HG03064 (cell line): ENCODE data around the gene CAMK2G.

Experiments
- ATAC-seq: cut with Tn5 transposase; IDR thresholded peaks from one replicate; pipeline ENCODE4 v1.9.1; 2021; ENCODE audit warnings: low read depth; ENCODE audit not compliant: unreplicated experiment

The CAMK2G gene

DNA sequence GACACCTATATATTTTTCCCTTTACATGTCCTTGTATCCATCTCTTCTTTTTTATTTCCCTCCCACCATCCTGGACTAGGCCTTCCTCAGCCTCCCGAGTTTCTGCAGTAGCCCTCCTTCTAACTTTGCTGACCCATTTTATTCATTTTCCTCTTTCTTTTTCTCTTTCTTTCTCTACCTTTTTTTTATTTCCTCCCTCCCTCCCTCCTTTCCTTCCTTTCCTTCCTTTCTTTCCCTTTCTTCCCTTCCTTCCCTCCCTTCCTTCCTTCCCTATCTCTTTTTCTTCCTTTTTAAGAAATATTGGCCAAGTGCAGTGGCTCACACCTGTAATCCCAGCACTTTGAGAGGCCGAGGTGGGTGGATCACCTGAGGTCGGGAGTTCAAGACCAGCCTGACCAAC lies 9.7 kb upstream of the CAMK2G start:
- ATAC-seq = no peak

DNA sequence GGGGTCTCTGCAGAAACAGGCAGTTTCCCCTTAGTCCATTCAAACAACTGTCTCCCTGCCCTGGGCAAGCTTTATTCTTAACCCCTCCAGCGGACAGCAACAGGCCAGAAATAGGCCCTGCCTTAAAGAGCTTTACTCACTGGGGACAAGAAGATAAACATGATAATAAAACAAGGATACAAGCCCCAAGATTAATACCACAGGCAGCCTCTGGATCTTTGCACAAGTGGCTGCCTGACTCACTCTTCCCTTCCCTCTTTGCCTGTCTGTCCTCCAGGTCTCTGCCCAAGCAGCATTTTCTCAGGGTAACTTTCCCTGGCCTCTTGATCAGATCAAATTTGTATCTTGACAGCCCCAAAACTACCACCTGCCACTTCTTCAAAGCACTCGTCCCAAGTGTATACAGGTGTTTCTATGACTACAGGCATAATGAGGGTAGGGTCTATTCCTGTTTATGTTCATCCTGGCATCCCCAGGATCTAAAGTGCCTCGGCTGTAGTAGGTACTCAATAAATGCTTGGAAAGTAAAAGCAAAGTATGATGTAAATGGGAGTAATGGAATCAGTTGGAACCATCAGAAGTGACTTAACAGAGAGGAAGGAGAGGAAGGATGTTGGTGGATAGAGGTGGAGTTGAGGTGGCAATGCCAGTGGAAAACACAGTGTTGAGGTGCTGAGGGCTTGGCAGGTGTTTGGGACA lies 7.0 kb upstream of the CAMK2G start:
- ATAC-seq = no peak

DNA sequence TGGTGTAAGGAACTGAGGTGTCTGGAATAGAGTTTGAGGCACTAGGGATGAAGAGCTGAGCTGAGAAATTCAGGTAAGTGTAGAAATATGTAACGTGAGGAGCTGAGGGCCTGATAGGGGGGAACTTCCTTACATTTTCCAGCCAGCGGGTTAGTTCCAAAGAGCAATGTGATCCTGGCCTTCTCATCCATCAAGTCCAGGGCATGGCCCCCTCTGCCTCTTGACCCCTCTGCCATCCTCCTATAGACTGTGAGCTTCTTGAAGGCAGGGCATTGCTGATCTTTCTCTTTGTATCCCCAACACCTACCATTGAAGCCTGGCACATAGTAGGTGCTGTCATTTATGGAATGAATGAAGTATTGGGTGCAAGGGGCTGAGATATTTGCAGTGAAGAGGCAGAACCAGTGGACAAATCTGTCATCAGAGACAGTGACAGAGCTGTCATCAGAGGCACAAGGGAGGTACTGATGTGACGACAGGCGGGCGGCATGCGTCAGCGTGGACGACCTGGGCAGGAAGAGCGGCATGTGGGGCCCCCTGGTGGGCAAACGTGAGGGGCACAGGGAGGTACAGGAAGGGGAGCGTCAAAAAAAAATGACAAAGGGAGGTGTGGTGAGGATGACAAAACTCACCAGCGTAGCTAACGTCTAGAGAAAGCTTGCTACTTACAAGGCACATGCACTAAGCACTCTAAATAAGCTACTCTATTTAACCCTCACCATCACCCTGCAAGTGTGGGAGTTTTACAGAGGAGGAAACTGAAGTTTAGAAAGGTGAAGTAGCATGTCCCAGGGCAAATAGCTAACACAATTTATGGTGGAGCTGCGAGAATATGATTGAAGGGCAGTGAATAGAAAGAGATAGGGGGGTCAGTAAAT lies 5.2 kb upstream of the CAMK2G start:
- ATAC-seq = peak; percentile 81

DNA sequence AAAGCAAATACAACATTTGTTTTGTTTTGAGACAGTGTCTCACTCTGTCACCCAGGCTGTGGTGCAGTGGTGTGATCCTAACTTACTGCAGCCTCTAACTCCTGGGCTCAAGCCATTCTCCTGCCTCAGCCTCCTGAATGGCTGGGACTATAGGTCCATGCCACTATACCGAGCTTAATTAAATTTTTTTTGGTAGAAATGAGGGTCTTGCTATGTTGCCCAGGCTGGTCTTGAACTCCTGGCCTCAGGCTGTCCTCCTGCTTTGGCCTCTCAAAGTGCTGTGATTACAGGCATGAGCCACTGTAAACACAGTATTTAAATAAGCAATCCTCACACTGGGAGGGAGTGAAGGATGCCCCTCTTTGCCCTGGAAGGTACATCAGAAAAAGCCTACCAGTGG lies 4.0 kb upstream of the CAMK2G start:
- ATAC-seq = no peak

DNA sequence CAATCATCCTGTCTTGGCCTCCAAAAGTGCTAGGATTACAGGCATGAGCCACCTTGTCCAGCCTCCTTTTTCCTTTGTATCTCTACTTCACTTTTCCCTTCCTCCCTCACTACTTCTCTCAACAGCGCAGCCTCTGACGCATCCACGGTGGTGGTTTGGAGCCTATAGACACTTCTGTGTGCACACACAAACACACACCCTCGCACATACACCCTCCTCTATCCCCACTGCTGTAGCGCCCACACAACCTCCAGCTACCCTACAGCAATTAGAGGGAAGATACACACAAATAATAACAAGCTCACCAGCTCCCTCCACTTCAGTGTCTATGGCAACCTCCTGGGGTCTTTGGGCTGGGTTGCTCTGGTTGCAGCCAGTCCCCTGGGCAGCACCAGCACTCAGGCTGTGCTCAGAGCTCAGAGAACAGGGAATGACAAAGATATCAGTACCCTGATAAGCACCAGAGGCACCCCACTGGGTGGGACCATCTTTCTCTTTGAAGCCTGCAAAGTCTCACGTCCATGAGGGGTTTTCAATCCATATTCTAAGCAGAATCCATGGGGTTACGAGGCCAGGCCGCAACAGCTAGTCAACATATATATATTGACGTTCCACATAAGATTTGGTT lies 3.3 kb upstream of the CAMK2G start:
- no peak for ATAC-seq

DNA sequence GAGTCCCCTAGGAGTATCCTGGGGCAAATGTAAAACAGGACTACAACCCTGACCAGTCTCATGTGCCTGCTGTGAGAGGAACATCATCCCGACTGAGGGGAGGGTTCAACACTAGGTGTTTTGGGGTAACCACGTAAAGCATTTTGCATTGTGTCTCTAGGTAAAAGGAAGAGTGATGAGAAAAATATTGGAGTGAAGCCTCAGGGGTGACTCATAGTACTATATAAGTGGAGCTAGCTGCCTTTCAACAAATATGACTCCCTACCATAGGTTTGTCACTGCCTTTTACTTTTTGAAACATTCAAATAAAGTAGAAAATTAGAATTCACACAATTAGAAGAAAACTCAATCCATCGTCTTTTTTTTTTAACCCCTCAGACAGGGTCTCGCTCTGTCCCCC lies 2.6 kb upstream of the CAMK2G start:
- ATAC-seq = no peak

DNA sequence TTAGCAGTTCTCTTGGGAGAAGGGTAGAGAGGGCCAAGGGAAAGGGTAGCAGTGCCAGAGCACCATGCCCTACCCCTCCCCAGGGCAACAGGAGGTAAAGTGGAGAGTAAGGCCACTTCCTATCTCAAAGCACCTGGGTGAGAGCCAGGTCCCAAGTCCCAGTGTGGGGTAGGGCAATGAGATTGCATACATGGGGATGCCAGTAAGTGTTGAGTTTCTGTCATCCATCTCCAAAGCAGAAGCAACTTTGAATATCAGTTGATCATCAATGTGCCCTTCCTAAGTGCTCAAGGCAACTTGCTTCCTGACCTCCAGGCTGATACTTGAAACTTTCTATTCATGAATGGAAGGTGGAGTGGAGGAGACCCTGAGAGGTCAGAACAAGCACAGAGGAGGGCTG lies 2.2 kb upstream of the CAMK2G start:
- no peak for ATAC-seq

DNA sequence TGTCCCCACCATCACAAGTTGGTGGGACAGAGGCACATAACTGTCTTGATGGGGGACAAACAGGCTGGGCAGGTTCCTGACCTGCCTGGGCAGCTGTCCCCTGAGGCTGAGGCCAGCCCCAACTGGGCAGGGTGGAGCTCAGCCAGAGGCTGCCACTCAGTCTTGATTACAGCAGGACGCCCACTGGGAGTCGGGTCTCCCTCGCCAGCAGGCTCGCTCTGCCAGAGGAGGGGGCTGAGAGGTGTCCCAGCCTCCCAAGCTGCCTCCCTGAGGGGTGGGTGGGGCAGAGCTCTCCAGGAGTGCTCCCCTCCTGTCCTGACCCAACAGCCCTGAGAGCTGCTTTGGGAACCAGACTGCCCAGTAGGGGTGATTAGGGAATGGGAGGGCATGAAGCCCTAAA lies 1.8 kb upstream of the CAMK2G start:
- ATAC-seq = no peak

DNA sequence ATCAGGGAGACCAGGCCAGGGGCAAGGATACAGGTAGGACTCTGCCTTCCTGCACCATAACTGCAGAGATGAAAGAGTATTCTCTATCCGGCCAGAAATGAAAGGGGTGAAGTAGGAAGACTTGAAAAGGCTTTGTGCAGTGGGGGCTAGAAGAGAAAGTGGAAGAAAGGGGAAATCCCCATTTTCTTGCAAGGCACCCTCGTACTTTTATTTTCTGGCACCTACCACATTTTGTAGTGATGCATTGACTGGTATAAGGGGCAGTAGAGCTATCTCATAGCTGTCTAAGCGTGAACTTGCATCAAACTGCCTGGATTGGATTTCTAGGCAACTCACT lies 752 bp upstream of the CAMK2G start:
- no peak for ATAC-seq

DNA sequence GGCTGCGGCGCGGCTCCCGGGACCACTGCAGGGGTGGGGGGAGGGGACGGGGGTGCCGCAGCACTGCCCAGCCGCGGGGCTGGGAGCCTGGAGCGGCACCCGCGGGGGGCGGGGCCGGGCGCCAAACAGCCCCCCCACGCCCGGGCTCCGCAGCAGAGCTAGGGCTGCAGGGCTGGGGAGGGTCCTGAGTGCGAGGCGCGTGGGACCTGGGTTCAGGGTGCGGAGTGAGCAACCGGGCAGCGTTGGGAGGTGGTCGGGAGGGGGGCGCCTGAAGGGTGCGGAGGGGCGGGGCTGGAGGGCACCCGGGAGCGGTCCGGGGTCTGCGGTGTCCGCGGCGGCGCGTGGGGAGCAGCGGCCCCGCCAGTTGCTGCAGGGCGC lies 528 bp downstream of the CAMK2G start:
- no peak for ATAC-seq

DNA sequence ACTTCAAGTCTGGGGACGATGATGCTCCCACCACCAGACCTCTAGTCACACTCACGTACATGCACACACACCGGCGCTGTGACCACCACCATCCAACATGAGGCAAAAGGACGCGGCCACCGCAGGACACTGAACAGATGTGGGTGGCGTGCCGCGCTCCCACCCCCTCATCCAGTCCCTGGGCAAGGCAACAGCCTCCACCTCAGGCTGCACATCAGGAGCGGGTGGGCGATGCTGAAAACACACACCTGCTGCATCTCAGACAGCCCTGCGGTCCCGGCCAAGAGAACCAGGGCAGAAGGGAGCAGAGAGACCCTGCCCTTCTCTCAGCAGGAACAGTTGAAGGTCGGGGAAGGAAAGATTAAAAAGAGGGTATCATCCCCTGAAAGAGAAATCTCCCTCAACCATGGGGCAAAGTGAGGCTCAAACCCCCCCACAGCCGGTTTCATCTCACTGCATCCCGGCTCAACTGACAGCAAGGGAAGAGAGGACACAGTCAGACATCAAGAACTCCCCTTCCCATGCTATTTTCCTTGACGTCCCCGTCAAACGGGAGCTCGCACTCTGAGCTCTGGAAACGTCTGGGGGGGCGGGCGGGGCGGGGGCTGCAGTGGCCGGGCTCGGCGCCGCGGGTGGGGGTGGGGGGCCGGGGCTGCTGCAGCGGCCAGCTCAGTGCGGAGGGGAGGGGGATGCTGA lies 1.1 kb downstream of the CAMK2G start:
- ATAC-seq = no peak

DNA sequence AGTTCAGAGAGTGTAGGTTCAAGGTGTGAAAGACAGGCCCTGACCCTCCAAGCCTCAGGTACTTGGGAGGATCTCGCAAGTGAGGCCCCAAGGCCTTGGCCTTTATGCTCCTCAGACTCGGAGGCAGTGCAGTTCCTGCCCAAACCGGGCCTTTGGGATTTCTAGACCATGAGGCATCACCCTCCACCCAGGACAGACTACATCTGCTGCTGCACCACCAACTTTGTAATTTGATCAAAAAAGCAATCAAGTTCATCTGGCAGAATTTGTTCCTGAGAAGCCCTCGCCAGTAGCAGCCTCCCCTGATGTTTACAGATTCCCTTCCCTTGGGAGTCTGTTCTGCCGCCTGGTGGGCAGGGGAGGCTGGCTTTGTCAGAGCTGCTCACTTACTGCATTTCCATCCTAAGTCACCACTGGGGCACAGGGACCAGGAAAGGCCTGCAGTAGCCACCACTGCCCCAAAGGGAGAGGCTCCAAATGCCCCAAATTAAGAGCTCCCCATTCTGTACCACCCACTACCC lies 2.1 kb downstream of the CAMK2G start:
- ATAC-seq = no peak

DNA sequence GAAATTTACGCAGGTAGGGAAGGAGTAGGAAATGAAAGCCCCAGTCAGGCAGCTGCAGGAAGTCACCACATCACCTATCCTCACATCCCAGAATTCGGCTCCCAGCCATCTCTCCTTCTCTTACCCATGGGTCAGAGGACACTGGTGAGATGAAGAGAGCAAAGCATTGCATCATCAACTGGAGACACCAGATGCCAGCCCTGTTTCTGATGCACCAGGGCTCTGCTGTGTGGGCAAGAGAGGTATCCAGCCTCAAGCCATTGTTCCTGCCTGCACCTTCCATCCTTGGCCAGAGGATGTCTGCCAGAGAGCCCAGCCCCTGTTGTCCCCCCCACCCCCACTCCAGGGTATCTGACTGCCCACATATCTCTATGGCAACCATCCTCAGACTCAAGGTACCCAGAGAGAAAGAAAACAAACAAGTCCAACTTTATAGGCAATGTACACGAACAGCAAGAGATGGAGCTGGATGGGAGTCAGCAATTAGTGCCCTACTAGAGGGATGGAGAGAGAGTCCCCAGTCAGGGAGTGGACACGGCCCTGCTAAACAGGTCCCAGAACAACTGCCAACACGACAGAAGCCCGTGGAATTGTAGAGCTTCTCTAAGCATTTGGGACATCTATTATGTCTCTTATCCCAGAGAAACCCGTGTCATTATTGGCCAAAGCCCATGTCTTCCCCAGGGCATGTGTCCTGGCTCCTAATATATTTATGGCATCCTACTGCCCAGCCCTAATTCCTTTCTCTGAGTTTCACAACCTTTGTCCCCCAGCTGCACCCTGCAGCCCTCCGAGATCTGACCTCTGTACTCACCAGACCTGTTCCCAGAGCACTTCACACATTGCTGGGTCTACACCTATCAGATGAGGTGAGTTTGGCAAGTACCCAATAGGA lies 2.8 kb downstream of the CAMK2G start:
- ATAC-seq = no peak

DNA sequence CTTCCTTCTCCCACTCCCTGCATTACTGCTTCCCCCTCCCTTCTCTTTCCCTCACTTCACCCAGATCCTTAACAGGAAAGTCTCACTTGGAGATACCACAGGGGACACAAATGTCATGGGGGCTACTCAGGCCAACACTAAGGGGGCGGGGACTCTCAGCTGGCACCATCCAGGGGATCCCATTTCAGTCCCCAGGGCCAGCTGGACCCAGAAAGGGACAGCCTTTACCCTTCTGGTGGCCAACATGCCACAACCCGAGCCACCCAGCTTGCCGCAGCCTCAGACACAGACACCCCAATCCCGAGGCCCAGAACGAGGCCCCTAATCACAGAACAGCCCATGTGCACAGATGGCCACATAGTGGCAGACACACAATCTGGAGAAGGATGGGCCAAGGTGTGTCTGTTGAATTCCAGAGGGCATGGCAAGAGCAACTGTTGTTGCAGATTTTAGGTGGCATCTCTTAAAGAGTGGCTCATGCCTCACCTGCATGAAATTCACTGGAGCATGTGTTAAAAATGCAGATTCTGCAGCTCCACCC lies 5.6 kb downstream of the CAMK2G start:
- no peak for ATAC-seq

DNA sequence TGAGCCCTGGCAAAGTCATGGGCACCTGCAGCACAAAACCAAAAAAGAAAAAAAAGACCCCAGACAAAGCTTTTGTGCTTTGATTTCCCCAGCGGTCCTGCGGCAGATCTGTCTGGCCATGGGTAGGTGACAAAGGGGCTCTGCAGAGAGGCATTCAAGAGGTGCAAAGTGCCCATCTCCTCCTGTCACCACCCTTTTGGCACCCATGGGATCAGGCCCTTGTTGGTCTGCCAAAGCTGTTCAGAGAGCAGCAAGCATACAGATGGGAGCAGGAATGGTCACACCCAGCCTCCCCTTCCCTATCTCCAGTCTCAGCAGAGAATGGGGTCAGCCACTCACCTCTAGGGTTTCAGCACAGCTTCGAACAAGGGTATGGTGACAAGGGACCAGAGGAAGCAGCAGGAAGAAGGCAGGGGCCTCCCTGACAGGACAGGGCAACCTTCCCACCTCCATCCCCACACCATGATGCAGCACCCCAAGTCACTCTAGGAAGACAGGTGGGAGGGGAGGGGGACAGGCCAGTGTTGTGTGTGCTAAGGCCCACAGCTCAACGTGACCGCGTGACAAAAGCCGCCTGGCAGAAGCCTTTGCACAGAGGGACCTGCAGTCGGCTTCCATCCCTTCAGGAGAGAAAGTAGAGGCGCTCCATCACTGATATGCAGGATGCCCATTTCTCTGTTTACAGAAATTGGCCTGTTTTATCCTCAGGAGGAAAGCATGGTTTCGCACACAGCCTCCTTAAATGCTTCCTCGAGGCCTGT lies 6.3 kb downstream of the CAMK2G start:
- ATAC-seq = no peak

DNA sequence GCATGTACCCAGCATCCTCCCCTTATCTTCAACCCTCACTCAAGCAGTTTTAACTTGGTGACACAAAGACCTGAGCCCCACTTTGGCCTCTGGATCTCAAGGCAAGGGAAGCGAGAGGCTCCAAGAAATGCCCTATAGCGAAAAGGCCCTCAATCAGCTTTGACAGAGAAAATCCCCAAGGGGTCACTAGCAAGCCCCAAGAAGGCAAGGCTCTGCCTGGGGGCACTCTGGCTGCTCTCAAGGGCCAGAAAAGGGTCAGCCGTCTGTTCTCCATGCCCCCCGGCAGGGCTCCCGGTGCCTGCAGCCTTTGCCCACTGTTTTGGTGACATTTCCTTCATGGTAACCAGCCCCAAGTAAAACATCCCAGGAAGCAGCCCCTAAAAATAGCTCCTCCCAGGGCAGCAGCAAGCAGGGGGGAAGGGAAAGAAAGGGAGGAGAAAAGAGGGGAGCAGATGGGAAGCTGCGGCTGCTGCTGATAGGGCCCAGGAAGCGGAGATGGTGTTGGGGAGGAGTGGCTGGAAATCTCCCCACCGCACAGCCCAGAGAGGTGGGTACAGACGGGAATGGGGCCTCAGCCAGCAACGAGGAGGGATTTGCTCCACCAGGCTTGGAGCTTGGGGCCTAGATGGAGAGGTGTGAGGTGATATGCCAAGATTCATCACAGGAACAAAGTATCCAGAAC lies 7.1 kb downstream of the CAMK2G start:
- ATAC-seq = no peak

DNA sequence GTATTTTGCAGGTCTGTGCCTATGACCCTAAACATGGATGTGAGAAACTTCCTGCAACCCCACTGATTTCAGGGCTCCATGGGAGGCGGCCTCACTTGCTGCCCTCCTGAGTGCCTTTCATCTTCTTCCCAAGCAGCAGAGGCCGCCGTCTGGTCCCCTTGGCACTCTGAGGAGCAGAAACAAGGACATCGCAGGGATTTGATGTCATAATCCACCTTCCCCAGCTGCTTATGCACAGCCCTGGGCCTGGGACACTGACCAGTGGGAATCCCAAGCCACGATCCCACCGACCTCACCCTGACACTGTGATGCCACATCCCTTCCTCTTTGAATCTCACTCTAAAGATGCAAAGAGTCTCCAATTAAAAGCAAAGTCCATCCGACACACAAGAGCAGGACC lies 7.7 kb downstream of the CAMK2G start:
- no peak for ATAC-seq
